Heart right ventricle (tissue), 16 donors: ENCODE measurements around the gene FRMPD2. TPM values are rescaled to one million over a fixed set of nuclear protein-coding genes. Genes with fewer than 3 reads are reported as not detected.

Experiments
- ATAC-seq, 8 donors: fragments of 200-7000 bp; cut with Tn5 transposase; one replicate each; pipeline ENCODE4 v1.9.1; 2020; ENCODE audit warnings: mild to moderate bottlenecking in 8 of 8, moderate library complexity in 8 of 8, moderate number of reproducible peaks in 1 of 8
- DNase-seq, 2 donors: peaks; one replicate each; pipeline ENCODE4 v3.0.0-alpha.2; 2020
- H3K27ac ChIP-seq, 10 donors: fragments of 200-600 bp; sonication (generic) in 2 of 10; one replicate each; pipeline versions ENCODE4 v1.5.0 to v1.8.0; 2020 to 2022; ENCODE audit warnings: mild to moderate bottlenecking in 3 of 10
- H3K27me3 ChIP-seq, 7 donors: fragments of 200-600 bp; one replicate each; pipeline ENCODE4 v1.8.0; 2021 to 2022; ENCODE audit warnings: mild to moderate bottlenecking in 2 of 7
- H3K36me3 ChIP-seq, 9 donors: fragments of 200-600 bp; sonication (generic) in 1 of 9; one replicate each; pipeline versions ENCODE4 v1.5.0 to v1.8.0; 2020 to 2022; ENCODE audit warnings: mild to moderate bottlenecking in 2 of 9
- H3K4me1 ChIP-seq, 9 donors: fragments of 200-600 bp; sonication (generic) in 1 of 9; one replicate each; pipeline versions ENCODE4 v1.5.0 to v1.8.0; 2020 to 2022; ENCODE audit warnings: mild to moderate bottlenecking in 4 of 9
- H3K4me3 ChIP-seq, 10 donors: fragments of 200-600 bp; sonication (generic) in 2 of 10; one replicate each; pipeline versions ENCODE4 v1.5.0 to v1.8.0; 2020 to 2022; ENCODE audit warnings: mild to moderate bottlenecking in 7 of 10, moderate library complexity in 2 of 10
- H3K9me3 ChIP-seq, 11 donors: fragments of 200-600 bp in 10 of 11; sonication (generic) in 2 of 11; one replicate each; pipeline versions ENCODE4 v1.5.0 to v1.8.0; 2013 to 2022; ENCODE audit warnings: mild to moderate bottlenecking in 2 of 11, control low read depth in 1 of 11, moderate library complexity in 1 of 11
- WGBS, 2 donors: extraction: QIAGEN DNeasy Blood & Tissue Kit; methylation state at CpG; one replicate each; pipeline ENCODE4 v1.1.7; 2013; ENCODE audit warnings: inconsistent platforms in 1 of 2; 5-methylcytosine and 5-hydroxymethylcytosine counted together
- intact Hi-C, 10 donors: fragments of 100-400 bp; cut with DNase I; formaldehyde crosslinking; loops; one replicate each; pipeline versions ENCODE4 v1.11.1 to v1.14.2; 2022
- polyA plus RNA-seq, 2 donors: library from polyadenylated mRNA; stranded (reverse); fragments of 200-250 nt; gene quantifications; one replicate each; pipeline ENCODE4 v1.2.3, GENCODE V29; 2013
- total RNA-seq, 10 donors: library from RNA; stranded (reverse); fragmentation: NEBNext Ultra II Directional in 3 of 10; extraction: Animal tissue kit (Norgen Biotek cat#: 25700) in 3 of 10; gene quantifications; one replicate each; pipeline versions ENCODE4 v1.2.1 to v1.2.4, GENCODE V29; 2021 to 2023
- TF ChIP-seq, protein P1 (sequence below), 9 donors: fragments of 200-600 bp; sonication (generic) in 2 of 9; IDR thresholded peaks; one replicate each; pipeline versions ENCODE4 v1.5.0 to v1.8.0; 2021 to 2022; ENCODE audit warnings: antibody characterized with exemption in 9 of 9, mild to moderate bottlenecking in 5 of 9, moderate library complexity in 1 of 9
- donor health status: Arrhythmogenic right ventricular cardiomyopathy.
- donor health status: ischemic (EF 13 %, LVEDD 7.1; RV severe dilation, severe dysfunction).
- donor health status: healthy with polysubstance abuse.
- donor health status: DM: no; HTN: yes; CAD: no.
- donor health status: DM: no; HTN: no; CAD: no.
- donor health status: ischemic (EF 25% LVEDD 6.9; RV normal size, moderate dysfunction).
- donor health status: ischemic (EF 25% LVEDD 5.7; RV mildly dilated, moderate dysfunction).
- donor health status: healthy.
- donor health status: DM: yes; HTN: yes; CAD: no.
- donor health status: Ischemic cardiomyopathy.
- donor health status: ischemic (EF 35%, LVEDD 5.7; RV mildly dilated, moderate dysfunction).
- donor health status: nonischemic (EF 11% LVEDD 7.7; RV severe dilation, severe dysfunction).
- donor health status: DM: yes; HTN: yes; CAD: no.
- donor health status: PGD.
- donor health status: ischemic (EF 29% LVEDD 5.4; RV normal size, mild dysfunction).
- donor health status: nonischemic (EF 23%, LVEDD 6.1; RV moderate dilation, normal function).

FRMPD2 gene
- total and polyA plus RNA-seq, 12 donors: 0.16 to 0.74 (median 0.23) TPM; not detected in 5

DNA sequence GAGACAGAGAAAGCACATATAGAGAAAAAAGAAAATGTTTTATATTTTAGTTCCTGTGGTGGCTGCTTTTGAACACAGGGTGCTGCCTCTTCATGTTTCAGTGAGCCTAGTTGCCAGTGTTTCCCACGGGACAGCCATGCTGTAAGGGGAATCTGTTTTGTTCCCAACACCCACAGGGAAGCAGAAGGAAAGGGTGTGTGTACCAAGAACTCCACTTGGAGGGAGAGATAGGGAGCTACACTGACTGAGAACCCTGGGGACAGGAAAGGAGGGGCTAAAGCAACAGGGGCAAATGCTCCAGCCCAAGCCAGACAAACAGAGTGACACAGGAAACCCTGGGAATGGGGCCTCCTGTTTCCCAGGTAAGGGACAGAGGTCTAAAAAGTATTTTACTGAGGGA, 40.2 kb downstream of the FRMPD2 start:
- Histone ChIP-seq H3K4me1 (peaks cover 0 to 14% (median 0%) of the 10 kb centered on the region in 9 donors), H3K27ac (no peak overlapping the region), H3K4me3 (no peak overlapping the region), H3K9me3 (no peaks in the 10 kb centered on the region), H3K36me3 (no peaks in the 10 kb centered on the region), H3K27me3 (no peaks in the 10 kb centered on the region)
- intact Hi-C loops: no loop called here
- peak in 6 of 8 donors; percentile 23 to 74 (median 51) for ATAC-seq
- 33 to 63% methylated on average over 1 of the region's 1 CpG for WGBS, 2 donors
- TF ChIP-seq, protein P1, sequence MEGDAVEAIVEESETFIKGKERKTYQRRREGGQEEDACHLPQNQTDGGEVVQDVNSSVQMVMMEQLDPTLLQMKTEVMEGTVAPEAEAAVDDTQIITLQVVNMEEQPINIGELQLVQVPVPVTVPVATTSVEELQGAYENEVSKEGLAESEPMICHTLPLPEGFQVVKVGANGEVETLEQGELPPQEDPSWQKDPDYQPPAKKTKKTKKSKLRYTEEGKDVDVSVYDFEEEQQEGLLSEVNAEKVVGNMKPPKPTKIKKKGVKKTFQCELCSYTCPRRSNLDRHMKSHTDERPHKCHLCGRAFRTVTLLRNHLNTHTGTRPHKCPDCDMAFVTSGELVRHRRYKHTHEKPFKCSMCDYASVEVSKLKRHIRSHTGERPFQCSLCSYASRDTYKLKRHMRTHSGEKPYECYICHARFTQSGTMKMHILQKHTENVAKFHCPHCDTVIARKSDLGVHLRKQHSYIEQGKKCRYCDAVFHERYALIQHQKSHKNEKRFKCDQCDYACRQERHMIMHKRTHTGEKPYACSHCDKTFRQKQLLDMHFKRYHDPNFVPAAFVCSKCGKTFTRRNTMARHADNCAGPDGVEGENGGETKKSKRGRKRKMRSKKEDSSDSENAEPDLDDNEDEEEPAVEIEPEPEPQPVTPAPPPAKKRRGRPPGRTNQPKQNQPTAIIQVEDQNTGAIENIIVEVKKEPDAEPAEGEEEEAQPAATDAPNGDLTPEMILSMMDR (IDR thresholded peaks at IDR 0.05): no peak
- no peak for DNase-seq

DNA sequence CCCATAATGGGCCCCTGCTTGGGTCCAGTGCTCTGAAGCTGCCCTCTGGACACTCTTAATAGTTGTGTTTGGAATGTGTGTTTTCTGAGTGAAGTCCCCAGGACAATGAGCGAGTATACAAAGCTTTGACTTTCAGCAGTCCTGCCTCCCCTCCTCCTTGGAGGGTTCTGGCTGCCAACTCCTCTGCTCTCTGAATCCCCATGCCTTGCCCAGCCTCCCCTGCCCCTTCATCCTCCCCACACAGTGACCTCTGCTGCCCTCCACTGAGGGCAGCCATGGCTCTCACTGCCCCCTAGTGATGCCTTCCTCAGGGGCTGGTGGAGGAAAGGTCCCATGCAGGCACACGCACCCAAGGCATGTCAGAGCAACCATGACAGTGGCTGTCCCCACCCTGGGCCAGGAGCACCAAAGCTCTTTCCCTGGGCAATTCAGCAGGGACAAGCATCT, 40.9 kb downstream of the FRMPD2 start:
- 88 to 92% methylated on average over 2 of the region's 2 CpGs for WGBS, 2 donors
- no peaks in the 10 kb centered on the region for H3K9me3 ChIP-seq
- H3K4me1 ChIP-seq: peaks cover 0 to 14% (median 0%) of the 10 kb centered on the region in 9 donors

DNA sequence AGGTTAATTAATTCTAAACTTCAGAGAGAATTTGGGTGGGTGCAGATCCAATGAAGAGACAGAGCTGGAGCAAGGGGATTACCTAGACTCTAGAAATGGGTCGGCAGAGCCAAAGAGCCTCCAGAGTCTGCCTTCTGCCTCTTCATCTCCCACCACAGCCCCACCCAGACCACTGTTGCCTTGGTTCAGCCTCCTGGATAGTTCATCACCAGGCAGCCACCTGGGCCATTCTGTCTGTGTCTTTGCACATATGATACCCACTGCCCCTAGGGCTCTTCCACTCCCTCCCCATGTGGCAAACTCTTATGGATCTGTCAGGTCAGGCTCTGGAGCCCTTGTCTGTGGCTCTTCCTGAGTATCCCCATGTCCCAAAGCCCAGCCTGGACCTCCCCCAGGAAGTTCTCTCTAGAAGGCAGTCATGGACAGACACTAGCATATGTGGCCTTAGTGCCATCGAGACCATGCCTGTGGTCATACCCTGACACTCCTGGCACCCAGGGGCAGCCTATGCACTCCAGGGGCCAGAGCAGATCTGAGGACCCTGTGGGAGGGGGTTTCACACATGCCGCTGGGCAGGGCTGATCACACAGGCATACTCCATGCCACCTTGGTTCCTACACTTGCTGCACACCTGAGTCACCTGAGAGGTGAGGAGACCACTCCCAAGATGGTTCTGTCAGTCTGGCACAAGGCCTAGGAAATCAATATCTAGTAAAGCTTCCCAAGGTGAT, 41.6 kb downstream of the FRMPD2 start:
- ATAC-seq: no peak
- Histone ChIP-seq H3K27ac (no peak overlapping the region), H3K4me1 (peaks cover 0 to 14% (median 0%) of the 10 kb centered on the region in 9 donors), H3K9me3 (no peaks in the 10 kb centered on the region), H3K27me3 (no peaks in the 10 kb centered on the region), H3K4me3 (no peak overlapping the region), H3K36me3 (no peaks in the 10 kb centered on the region)
- no peak for DNase-seq
- TF ChIP-seq, protein P1 (IDR thresholded peaks at IDR 0.05): no peak
- intact Hi-C loops: no loop called here
- 91 to 98% methylated on average over 3 of the region's 3 CpGs for WGBS, 2 donors

More for the DNA sequence above, 40.9 kb downstream of the FRMPD2 start:
- DNase-seq (no peak), ATAC-seq (no peak)
- Histone ChIP-seq H3K27me3 (no peaks in the 10 kb centered on the region), H3K36me3 (no peaks in the 10 kb centered on the region), H3K4me3 (no peak overlapping the region), H3K27ac (no peak overlapping the region)
- TF ChIP-seq, protein P1 (IDR thresholded peaks at IDR 0.05): no peak
- intact Hi-C loops: no loop called here

DNA sequence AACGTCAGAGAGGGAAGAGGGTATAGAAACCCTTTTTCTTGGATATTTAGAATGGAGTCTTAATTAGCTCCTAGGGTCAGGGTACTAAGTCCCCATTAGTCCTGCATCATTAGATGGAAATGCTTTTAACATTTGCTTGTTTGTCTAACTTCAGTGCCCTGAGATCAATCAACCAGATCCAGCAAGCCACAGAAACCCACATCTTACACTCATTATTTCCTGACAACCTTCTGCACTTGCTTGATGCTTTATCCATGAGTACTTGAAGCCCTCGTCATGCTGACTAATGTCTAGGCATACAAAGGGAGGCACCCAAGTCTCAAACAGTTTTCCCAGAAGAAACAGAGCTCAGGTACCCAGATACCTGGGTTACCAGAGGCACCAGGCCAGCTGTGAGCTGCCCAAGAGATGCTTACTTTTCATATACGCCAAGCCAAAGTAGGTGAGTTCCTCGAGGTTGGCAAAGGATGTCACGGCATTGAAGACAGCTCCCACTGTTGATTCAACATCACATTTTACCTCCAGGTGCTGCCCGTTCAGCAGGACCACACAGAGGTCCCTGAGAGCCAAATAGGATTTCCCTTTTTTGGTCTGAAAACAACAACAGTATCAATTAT, 42.7 kb downstream of the FRMPD2 start:
- H3K4me3 ChIP-seq: no peak overlapping the region
- no peaks in the 10 kb centered on the region for H3K36me3 ChIP-seq
- TF ChIP-seq, protein P1 (IDR thresholded peaks at IDR 0.05): no peak
- intact Hi-C loops: no loop called here
- no peaks in the 10 kb centered on the region for H3K27me3 ChIP-seq
- H3K9me3 ChIP-seq: no peaks in the 10 kb centered on the region
- H3K4me1 ChIP-seq: peaks cover 0 to 14% (median 0%) of the 10 kb centered on the region in 9 donors
- no peak for DNase-seq
- H3K27ac ChIP-seq: no peak overlapping the region
- 83 to 87% methylated on average over 6 of the region's 6 CpGs for WGBS, 2 donors
- ATAC-seq: no peak
